ENCODE data around the gene ARMC2.

Gene ARMC2

DNA sequence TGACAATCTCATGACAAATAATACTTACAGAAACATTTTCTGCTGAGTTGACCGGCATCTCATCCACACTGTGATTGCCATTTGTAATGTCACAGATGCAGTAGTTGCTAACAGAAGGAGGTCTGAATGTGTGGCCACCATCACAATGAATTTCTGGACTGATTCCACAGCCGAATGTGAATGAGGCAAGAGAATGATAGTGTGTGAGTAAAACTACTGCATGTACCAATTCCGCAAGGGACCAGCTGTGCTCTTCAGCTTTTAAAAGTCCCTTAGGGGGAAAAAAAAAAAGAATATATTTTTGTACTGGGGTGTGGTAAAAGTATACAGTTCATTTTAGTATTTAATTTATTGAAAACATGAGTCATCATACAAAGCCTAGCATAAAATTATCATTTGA is 150.3 kb downstream of the ARMC2 start:
- DNase-seq = no peak

DNA sequence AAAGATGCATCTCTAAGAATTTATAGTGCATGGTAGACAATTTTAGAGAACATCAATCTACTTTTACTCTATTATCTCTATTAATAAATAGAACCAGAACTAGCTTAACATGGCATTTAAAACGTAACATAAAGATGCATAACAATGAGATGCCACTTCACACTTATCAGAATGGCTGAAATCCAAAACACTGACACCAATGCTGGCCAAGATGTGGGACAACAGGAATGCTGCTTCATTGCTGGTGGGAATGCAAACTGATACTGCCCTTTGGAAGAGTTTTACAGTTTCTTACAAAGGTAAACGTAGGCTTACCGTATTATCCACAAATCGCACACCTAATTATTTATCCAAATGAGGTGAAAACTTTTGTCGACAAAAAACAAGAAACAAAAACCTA is 151.2 kb downstream of the ARMC2 start:
- DNase-seq = no peak

DNA sequence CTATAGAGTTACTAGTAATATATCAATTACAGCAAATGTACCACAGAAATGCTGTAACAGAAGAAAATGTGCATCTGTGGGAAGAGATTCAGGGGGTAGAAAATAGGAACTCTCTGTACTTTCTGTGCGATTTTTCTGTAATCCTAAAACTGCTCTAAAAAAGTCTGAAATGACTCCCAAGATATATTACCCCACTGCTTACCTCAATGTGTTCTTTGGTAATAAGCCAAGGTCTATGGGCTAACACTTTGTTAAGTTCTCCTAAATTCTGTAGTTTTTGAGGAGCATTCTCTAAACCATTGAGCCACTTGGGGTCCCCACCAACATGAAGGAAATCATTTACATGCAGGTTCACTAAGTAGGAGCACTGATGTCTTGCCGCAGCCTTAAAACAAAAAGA is 152.1 kb downstream of the ARMC2 start:
- DNase-seq = no peak

DNA sequence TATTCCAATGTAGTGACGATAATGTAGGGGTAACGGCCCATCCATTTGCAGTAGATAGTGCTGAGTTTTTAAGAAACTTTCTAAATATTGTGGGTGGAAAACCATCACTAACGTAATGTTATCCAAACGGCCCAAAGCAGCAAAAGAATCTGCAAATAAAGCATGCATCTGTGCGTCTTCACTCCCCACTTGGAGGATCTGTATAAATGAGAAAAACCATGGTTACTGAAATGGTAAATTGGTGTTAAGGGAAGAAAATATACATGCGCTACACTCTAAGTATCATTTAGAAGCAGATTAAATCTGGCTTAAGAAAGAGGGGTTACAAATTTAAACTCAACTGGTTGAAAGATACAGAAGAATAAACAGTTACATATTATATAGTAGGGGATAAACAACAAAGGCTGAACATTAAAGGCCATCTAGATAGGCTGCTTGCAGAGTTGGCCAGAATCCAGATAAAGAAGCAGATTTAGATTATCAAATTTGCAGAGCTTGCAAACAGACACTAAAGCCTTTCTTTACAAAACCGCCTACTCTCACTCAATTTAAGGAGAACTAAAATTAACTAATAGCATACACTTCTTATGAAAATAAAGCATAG is 153.2 kb downstream of the ARMC2 start:
- no peak for DNase-seq

DNA sequence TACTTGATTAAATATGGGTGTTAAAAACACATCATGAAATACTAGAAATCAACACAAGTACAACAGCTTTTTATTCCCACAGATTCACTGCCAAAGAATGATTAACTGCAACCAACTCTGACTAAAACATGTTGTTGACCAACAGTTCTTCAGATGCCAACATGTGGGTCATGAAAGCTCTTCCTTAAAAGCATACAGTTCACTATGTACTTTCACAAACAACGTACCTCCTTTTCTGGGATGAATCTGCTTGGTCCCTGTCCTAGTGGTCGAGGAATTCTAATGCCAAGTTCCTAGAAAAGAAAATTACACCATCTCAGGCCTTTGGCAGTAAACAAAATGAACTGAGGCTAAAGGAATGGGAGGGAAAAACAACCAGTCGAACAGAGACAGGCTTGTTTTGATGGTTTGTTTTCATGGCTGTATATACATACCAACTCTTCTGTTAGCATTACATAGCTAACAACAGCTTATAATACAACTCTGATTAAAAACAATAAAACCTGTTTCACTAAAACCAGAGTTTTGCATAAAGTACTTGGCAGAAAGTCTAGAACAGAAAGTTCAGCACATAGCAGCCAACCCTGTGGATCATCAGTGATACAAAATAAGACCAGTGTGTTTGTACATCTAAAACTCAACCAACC is 154.0 kb downstream of the ARMC2 start:
- DNase-seq = no peak

DNA sequence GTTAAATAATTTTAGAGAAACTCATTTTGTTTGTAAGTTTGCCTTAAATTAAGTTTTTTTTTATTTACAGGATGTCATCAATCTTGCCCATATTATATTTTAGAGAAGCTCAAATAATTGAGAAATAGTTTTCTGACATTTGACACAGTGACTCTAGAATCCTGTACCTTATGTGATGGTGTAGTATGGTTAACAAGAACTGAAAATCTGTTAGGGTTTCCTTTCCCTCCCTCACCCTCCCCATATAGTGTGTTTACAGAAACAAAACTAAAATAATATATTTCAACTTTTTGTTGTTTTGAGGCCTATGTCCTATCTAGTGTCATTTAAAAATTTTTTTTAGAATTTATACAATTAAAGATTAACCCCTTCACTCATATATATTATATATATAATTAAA is 154.7 kb downstream of the ARMC2 start:
- DNase-seq = no peak

DNA sequence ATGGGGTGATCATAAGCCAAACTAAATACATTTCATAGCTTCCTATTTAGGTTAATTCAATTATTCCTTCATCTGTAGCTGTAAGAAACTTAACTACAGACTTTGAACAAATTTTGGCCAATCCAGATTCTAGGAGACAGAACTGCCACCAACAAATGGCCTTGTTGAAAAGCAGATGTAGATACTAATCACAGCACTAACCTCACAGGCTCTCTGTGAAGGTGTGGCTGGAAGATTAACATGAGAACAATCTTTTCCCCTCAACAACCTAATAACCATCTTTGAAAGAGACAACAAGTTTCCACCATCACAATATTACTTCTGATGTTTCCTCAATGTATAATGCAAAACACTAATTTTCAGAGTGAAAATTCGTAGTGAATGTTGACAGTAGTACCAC is 158.6 kb downstream of the ARMC2 start:
- DNase-seq = no peak

DNA sequence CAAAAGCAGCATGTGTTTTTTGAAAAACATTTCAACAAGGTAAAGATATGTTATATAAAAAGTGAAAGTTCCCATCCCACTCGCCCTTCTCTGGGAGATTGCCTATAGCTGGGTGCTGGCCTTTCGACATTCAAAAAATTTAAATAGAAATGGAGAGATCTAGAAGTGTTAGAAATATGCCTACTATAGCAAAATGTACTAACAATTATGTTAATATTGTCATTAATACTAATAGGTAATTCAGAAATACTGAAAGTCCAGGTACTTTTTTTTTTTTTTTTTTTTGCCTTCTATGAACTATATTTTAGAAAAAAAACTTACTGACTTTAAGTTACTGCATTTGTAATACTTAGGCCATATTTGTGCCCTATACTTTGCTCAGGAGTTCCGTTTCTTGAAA is 159.3 kb downstream of the ARMC2 start:
- no peak for DNase-seq

DNA sequence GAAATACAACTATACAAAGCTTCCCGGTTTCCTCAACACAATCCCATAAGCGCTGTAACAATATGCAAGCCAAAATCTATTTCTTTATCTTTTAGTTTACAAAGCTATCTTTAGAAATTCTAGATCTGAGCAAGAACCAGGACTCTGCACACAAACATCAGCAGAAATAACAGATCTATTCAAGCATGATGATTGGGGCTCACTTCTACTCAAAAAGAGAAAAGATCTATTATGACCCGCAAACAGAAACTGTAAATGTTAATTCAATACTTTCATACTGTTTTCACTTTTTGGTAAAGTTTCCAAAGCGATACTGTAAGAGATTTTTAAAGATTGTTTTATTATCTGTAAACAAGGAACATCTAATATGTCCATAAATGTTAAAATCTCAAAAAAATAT is 159.8 kb downstream of the ARMC2 start:
- no peak for DNase-seq

DNA sequence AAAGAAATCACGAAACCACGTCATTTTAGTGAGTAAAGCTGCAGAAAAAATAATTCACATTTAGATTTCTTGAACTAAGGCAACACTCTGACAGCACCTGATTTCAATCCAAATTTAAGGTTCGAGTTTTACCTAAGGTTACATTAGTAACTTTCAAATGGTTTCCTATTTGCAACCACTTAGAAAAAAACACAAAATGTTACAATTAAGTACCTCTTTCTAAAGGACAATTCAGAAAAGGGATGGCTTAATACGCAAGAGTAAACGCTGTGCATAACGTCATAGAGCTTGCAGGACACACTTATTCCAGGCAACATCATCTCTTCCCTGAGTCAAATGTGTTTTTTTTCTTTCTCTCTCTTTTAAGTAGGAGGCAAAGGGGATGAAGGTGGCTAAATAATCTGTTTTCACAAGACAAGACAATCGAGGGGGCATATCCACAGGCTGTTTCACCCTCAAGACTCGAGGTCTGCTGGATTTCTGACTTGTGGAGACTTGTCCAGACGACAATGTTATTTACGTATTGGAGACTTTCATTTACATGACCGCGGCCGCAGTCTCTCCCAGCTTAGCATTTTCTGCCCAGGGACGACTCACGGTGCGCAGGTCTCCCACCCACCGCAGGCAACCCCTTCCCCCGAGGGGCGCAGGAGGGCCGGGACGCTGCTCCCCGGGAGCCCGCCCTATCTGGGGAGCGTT is 160.5 kb downstream of the ARMC2 start:
- no peak for DNase-seq

DNA sequence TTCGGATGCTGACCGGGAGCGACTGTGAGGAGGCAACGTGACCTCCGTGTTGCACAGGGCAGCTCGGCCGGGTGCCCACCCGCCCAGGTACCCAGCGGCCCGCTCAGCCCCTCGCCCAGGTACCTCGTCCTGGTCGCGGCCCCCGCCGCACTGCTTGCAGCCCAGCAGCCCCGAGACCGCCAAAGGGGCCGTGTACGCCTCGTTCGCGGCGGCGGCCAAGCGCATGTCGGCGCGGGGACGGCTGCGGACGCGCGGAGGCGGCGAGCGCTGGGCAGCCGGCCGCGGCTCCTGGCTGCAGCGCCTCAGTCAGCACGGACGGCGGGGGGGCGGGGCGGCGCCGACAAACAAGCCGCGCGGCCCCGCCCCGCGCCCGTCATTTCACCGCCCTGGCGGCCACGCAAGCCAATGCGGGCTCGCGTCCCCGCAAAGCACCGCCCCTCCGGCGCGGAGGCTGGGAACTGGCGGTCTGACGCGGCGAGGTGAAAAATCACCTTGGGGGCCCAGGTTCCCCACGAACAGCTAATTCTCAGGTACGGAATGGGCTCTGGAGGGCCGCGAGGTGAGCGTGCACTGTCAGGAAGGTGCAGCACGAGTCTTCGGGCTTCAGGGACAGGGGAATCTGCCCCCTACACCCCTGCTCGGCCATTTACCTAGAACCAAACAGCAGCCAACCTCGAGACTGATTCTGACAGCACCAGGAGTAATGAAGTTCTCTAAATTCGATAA is 161.2 kb downstream of the ARMC2 start:
- DNase-seq = peak; percentile 17

DNA sequence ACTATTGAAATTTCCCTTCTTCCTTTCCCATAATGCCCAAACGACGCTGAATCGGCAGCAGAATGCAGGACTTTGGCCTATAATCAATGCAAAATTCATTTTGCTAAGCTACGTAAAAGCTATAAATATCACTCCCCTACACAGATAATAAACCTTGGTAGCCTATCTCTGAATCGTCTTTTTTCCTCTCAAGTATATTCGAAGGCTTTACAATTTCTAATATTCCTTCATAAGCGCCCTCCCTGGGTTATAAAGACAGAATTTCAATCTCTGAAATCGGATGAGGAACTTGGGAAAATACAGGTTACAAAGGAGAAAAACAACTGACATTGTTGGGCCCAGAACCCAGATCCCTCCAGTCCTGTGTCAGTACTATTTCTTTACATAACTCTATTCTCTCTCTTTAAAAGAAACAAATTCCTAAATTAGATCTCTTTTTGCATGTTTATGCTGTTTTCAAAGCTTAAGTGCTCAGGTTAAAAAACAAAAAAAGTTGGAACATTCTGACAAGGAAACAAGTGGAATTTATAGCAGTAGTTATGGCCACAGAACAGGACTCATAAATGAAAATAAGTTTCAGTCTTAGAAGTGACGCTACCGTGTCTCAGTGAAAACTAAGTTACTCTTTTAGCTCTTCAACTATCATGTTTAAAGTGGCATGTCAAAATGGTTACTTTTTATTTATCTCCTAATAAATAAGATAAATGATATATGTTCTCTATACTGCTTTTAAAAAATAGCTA is 161.9 kb downstream of the ARMC2 start:
- no peak for DNase-seq

DNA sequence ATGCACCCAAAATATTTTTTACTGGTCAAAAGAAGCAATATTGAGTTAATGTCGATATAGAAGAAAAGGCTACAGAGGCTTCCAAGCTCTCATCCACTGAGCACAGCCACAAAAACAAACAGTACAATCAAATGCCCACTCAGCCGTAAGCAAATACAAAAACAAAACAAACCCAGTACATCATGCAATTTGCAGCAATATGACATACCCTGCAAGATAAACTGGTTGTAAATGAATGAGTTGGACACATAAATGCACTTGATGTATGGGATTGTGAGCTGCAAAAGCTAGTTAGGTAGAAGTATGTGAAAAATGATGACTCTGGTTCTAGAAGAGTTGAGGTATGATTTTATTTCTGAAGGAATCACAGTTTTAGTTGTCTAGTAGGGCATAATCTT is 162.5 kb downstream of the ARMC2 start:
- no peak for DNase-seq

DNA sequence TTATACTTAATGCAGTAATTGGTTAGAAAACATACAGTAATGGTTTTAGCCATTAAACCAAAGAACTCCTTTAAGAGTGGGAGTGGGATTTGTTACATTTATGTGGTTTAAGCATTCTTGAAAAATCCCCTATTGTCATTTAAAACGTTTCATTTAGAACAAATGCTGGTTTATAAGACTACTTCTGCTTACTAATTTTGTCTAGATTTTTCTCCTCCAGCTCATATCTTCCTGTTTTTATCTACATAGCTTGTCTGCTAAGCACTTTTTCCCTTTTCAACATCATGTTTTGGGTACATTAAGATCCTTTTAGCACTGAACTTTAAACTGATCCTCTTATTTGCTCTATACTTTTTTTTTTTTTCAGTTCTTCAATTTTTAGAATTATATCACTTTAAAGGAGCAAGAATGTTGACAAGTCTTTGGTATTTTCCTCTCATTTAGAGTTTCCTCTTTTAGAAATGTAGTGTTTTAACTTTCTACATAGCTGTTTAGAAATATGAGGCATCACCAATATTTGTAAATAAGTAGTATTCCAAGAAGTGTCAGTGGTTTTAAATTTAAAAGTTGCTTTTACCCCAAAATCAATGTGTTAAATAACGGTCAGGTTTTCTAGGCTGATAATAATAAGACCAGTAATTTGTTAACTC is 165.6 kb downstream of the ARMC2 start:
- DNase-seq = no peak

DNA sequence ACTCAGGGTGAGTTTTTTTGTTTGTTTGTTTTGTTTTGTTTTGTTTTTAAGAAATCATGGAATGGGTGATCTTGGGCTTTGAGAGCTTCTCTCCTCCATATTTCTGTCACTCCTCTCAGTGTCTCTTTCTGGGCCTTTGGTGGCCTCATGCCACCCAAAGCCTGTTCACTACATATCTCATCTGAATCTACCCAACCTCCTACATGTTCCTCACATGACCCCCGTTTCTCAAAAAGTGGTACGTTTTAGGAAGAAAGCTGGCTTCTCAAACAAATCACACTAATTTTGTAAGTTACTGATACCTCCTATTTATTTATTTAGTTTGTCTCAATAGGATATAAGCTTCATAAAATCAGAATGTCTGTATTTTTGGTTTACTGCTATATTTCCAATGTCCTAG is 166.4 kb downstream of the ARMC2 start:
- DNase-seq = no peak

DNA sequence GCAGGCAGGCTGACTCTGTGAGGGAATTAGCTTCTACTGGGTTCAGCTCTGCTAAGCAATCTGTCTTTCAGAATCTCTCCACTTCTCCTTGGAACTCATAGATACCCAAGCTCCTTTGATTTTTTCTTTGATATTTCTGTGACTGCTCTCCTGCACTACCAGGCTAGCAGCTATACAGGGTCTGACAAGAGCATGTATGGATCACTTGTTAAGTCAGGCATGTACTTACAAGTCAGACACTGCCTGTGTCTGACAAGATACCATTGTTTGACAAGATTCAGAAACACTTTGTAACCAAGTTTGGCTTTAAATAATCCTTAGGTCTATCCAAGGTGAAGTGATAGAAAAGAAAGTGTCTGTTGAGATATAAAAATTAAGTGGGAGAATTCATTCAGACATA is 167.0 kb downstream of the ARMC2 start:
- no peak for DNase-seq

DNA sequence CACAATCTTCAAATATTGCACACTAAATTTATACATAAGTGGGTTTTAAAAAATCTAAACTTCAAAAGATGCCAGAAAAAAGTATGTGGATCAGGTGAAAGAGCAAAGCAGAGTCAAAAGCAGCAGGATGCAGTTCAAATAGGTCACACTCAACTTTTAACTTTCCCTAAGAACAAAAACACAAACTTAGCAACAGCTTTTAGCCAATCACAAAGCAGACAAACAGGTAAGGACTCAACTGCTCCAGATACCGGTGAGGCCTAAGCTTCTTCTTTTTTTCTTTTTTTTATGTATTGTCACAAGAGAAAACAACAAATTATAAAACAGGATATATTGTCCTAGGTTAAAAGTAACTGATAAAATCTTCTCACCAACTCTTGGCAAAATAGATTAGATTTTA is 171.7 kb downstream of the ARMC2 start:
- DNase-seq = no peak

DNA sequence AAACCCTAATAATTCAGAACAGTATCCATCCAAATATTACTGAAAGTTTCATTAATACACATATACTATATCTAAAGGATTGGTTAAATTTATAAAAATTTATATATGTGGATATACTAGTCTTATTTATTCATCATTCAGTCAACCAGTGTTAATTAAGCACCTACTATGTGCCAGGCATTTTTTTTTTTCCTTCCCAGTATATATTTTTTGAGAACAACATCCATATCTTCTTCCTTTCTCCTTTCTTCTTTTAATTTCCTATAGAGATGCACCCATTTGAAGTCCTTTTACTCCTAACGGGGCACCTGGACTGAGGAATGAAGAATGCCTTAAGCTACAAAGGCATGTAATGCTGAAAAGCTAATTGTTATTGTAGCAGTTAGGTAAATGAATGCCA is 173.6 kb downstream of the ARMC2 start:
- DNase-seq = no peak

DNA sequence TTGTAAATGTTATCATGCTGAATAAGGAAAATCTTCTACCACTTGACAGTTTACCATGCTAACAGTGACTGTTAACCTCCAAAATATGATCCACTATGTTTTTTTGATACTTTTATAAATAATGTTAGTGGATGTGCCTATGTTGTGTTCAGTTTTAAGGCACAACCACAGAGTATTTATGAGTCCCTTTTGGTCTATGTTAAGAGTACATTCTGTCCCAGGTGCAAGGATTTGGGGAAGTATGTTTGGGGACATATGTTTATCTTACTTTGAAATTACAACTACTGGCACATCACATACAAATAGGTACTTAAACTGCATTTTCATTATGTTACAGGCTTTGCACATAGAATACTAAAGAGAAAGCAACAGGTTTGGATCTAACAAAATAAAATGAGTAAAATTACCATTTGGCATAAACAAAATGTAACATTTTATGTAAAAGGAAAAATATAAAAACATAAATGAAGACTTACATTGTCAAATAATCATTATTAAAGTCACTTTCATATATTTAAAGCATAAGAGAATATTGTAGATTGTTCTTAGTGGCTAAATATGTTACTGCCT is 175.2 kb downstream of the ARMC2 start:
- no peak for DNase-seq

All from NCI-H1694 (cell line).